ENCODE measurements around the gene DRD3.

The DRD3 gene

GRCh38 chr3:114115143-114115542, 63.7 kb downstream of the DRD3 start:
- DNase-seq = no peak

- DNase-seq = no peak
Observed at GRCh38 chr3:114114719-114115118, 64.1 kb downstream of the DRD3 start.

- DNase-seq = no peak
Observed at GRCh38 chr3:114112696-114113095, 66.2 kb downstream of the DRD3 start.

DNA sequence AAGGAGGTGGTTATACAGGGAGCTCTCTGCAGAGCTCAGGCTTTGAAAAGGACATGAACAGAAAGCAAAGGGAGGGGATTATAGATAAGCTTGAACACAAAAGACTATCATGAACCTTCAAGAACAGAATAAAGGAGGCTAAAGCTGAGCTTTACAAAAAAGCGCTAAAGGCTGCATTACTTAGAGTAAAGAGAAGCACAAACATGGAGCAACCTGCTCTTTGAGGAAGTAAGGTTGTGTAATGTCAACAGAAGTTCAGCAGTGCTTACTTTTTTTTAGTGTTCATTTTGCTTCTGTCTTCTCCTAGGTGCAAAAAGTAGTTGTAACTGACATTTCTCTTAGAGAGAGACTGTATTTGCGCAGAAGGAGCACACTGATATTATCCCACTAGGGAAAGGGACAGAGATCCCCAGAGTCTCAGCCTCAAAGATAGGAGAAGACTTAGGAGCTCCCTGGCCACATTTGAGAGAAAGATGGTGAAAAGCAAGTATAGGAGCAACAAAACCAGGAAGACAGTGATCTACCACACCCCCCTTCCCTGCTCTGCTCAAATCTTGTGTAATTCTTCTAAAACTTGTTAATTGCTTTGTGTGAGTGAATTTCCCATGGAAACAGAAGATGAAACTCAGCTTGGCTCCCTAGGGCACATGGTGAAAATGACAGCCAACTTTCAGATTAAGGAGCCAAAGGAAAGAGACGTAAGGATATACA, 67.6 kb downstream of the DRD3 start:
- no peak for DNase-seq

DNA sequence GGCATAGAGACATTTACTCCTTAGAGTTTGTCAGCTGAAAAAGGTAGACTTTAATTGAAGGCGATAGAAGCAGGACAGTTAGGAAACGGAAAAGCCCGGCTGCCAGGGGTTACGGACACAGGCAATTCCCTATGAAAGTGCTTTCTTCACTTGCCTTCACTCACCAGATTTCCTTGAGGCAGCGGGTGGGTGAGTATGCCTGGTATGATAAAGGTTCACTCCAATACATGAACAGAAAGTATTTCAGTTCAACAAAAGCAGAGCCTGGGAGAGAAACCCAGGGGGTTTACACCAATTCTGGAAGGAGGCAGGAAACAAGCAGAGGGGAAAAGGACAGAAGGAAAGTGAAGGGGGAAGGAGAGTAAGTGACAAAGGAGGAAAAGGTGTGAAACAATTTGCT, 68.4 kb downstream of the DRD3 start:
- no peak for DNase-seq

- no peak for DNase-seq
Observed at GRCh38 chr3:114108137-114108536, 70.7 kb downstream of the DRD3 start.

- DNase-seq = no peak
Observed at GRCh38 chr3:114104414-114104813, 74.4 kb downstream of the DRD3 start.

DNA sequence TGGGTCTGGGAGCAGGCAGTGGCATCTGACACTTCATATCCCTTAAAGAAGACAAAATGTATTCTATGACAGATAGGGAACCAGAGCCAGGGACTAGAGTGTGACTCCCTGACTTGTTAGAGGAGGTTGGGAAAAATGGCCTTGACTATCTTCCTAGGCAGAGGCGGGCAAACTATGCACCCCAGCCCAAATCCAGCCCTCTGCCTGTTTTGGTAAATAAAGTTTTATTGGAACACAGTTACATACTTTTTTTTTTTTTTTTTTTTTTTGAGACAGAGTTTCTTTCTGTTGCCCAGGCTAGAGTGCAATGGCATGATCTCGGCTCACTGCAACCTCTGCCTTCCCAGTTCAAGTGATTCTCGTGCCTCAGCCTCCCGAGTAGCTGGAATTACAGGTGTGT, 75.0 kb downstream of the DRD3 start:
- DNase-seq = no peak

- no peak for DNase-seq
Observed at GRCh38 chr3:114103181-114103580, 75.7 kb downstream of the DRD3 start.

GRCh38 chr3:114101101-114101500, 77.8 kb downstream of the DRD3 start:
- no peak for DNase-seq

- DNase-seq = no peak
Observed at GRCh38 chr3:114095796-114096195, 83.1 kb downstream of the DRD3 start.

DNA sequence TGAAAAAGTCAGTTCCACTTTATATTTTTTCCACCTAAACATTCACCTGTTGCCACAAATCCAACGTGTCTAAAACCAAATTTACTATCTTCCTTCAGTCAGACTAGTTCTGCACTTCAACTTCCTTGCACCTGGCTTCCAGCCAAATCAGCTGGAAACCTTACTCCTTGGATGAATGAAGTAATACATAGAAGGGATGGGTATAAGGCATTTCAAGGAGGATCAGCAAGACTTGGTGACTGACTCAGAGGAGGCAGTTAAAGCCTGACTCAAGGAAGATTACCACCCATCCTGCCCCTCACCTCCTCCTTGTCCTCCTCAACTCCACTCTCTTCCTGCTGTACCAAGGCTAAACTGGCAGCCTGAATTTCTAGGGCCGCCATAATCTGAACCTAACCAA, 85.3 kb downstream of the DRD3 start:
- DNase-seq = no peak

DNA sequence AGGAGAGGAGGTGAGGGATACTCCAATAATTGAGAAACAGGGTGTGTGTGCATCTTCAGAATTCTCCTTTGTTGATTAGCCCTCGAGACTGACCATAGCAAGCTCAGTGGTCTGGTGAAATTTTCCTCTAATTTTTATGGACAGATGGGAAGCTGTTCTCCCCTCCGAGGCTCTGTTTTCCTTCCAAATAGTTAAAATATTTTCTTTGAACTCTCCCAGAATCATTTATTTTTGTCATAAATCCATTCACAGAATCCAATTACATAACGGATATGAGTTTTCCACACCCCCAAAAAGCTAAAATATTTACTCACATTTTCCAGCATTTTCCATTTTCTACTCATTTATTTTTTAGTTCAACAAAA, 85.9 kb downstream of the DRD3 start:
- no peak for DNase-seq

GRCh38 chr3:114092151-114093015, 86.5 kb downstream of the DRD3 start:
- DNase-seq = no peak

DNA sequence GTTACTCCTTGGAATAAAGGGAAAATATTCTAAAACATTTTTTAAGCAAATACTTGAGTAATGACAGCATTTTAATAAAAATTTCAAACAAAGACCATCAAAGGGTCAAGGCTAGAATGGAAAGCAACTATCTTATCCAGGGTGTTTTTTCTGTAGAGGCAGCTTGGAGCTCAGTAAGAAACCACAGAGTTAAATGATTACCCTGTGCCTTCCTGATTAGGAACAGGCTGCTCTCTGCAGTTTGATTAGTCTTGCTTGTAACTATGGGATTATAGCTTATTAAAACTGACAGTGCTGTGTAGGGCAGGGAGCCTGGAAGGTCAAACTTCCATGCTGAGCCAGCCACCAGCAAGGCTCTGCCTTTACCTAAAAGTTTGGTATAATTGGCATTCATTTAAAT, 89.2 kb downstream of the DRD3 start:
- no peak for DNase-seq

DNA sequence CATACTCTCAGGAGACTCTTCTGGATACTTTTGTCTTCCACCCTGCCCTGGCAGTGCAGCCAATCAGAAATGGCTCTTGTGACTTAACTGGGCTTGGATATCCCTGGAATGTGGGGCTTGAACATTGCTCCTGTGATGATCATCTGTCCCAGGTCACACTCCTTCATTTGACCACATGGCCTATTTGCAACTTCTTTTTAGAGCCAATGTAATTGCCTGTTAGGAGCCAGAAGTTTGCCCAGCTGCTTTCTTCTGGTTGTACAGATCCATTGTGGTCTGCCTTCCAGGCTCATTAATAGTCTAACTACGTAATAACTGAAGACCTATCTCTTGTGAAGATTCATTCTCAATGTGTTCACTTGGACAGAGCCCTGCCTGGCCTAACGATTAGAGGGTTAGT, 92.5 kb downstream of the DRD3 start:
- DNase-seq = no peak

- DNase-seq = no peak
Observed at GRCh38 chr3:114083112-114083511, 95.7 kb downstream of the DRD3 start.

- no peak for DNase-seq
Observed at GRCh38 chr3:114081037-114081436, 97.8 kb downstream of the DRD3 start.

GRCh38 chr3:114080201-114080600, 98.7 kb downstream of the DRD3 start:
- DNase-seq = no peak

DNA sequence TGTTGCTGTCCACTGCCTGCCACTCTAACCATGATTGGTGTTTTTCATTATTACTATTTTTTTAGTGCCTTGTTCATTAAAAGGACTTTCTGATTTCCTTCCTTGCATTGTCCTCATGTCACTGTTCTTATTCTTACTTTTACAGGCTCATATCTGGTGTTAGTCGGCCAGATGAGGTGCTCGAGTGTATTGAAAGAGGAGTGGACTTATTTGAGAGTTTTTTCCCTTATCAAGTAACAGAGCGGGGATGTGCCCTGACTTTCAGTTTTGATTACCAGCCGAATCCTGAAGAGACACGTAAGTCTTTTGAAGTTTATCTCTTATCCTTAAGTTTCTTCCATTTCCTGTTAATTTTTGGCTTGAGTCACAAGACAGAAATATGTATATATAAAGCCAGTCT, 99.1 kb downstream of the DRD3 start:
- no peak for DNase-seq

DNA sequence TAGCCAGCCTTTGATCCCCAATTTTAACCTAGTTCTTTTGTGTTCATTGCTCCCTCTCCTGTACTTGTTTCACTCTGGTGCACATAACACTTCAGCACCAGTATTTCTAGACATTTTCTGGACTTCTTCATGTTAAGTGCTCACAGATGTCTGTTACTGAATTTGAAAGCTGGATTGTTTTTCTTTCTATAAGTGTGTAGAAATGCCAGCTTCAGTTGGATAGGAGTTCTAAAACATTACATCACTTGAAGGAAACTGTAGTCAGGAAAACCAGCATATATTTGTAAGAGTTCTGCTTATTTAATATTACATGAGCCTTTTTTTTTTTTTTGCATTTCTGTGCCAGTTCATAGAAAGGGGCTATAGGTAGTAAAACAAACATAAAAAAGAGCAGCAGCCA, 100.7 kb downstream of the DRD3 start:
- no peak for DNase-seq

Measured in activated naive CD4-positive, alpha-beta T cell treated with Interleukin-2 at 50 U/mL for 16 hours (primary cell).